HG03139 (cell line): Measurements from ENCODE around the gene SNX13.
"Not testable (repeated sequence)": the region's sequence is repeated elsewhere in the genome, so short reads cannot be mapped to it uniquely, and the experiment has no call there.

ENCODE experiments used
- ATAC-seq: cut with Tn5 transposase; IDR thresholded peaks from one replicate; pipeline ENCODE4 v1.9.1; 2021; ENCODE audit not compliant: unreplicated experiment

SNX13 gene

DNA sequence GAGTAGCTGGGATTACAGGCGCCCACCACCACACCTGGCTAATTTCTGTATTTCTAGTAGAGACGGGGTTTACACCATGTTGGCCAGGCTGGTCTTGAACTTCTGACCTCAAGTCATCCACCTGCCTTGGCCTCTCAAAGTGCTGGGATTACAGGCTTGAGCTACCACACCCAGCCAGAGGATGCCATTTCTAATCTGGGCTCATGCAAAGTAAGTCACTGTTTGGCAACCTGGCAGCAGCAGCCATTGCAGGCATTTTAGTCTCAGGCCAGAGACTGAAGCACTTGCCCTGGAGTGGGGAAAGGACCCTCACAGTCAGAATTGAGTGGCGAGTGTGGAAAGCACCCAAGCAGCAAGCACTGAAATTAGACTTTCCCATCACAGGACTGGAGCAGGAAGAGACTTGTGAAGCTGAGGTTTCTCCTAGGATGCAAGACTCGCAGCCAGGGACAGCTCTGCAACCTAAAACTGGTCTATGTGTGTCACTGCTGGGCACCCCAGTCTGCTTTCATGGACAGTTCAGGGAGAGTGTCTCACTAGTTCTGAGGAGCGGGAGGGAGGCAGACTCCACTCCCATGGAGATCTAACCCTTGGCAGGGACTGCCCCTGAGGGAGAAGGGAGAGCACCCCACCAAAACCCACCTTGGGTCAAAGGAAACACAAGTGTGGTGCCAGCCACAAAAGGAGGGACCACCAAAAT, 27.6 kb downstream of the SNX13 start:
- no peak for ATAC-seq

DNA sequence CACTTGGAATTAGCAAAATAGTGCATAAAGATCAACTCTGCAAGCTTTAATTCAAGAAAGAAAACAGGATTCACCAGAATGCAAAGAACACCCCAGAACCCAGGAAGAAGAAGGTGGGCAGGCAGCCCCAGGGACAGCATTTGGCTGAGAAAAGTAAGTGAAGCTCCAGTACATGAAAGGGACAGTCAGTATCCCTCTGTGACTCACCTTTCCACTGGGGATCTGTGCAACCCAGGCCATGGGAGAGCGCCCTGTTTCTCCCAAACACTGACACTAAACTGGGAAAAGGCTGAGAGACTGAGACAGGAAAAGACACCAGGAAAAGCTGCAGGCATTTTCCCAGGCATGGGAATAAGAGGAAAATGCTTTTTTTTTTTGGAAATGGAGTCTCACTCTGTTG, 28.2 kb downstream of the SNX13 start:
- no peak for ATAC-seq

- ATAC-seq, result no peak
Observed at GRCh38 chr7:17910377-17910776, 29.9 kb downstream of the SNX13 start.

GRCh38 chr7:17909310-17909709, 31.0 kb downstream of the SNX13 start:
- ATAC-seq, result not testable (repeated sequence)

GRCh38 chr7:17907014-17907413, 33.3 kb downstream of the SNX13 start:
- ATAC-seq, result no peak

GRCh38 chr7:17903337-17903736, 37.0 kb downstream of the SNX13 start:
- ATAC-seq, result no peak

GRCh38 chr7:17902599-17902998, 37.7 kb downstream of the SNX13 start:
- ATAC-seq, result no peak

DNA sequence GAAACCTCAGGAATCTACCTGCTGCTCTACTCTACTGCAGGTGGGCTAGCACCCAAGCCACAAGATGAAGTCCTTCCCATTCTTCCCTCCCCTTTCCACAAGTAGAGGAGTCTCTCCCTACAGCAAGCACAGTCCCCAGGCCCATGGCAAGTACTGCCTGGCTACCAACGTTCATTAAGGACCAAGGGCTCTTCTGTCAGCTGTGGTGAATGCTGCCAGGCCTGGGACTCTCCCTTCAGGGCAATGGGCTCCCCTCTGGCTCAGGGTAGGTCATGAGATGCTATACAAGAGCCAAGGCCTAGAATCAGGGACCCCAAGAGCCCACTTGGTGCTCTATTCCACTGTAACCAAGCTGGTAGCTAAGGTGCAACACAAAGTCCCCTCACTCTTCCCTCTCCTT, 39.8 kb downstream of the SNX13 start:
- ATAC-seq, result no peak

DNA sequence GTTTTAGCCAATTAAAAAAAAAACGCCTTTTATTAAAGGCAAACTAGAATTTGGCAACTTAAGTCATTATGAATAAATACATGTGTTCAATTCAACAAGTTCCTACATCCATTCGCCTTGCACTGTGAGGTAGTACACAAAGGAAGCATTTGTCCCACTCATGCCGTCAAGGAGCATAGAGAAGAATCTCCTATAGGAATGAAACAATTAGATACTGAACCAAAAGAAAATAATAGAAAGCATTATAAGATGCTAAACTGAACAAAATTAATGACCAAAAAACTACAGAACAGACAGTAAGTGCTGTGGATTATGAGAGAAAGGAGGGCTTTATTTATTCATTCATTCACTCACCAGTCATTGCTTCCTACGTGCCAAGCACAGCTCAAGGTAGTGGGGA, 42.2 kb downstream of the SNX13 start:
- ATAC-seq, result no peak

DNA sequence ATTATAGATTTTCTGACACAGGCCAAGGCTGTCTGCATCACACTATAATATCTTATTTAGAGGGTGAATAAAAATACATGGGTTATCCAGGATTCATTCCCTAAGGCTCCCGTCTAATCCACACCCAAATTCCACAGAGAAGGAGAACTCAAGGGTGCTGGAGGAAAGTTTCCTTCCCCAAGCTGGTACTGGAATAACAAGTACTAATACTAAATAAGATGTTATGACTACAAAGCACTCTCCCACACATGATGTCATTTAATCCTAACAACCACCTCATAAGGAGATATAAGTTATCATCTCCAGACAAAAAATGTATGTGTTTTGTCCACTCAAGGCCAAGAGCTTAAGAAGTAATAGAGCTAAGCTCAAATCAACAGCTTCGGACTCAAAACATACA, 53.0 kb downstream of the SNX13 start:
- ATAC-seq, result no peak

GRCh38 chr7:17882685-17883084, 57.6 kb downstream of the SNX13 start:
- no peak for ATAC-seq

DNA sequence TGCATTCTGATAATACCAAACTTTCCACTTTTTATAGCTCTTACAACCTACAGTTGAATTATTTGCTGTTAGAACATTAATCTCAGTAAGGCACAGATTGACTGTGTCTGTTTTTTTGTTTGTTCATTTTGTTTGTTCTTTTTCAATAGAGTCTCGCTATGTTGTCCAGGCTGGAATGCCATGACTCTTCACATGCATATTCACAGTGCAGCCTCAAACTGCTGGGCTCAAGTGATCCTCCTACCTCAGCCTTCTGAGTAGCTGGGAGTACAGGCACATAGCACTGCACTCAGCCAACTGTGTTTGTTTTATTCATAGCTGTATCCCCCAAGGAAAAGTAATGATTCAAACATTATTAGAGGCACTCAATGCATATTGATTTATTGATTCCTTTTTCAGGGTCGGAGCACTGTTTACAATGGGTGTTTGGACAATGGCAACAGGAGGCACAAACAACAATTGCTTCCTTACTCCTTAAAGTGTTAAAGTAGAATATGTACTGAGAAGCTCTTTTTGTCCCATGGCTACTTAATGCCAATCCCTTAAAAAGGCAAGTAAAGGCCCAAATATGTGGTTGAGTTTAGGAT, 61.1 kb downstream of the SNX13 start:
- ATAC-seq, result no peak

DNA sequence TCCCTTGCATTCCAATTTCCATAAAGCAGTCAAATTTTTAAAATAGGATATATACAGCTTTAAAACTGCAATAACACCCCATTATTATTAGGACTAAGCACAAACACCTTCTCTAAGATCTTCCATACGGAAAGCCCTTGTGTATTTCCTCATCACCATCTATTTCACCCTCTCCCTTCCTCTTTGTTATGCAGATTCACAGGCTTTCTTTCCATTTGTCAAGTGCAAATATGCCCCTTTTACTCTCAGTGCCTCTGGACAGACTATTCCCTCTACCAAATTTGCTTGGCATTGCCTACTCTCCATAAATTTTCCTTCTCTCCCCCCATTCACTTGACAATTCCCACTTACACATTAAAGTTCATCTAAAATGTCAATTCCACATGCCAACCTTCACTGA, 61.7 kb downstream of the SNX13 start:
- no peak for ATAC-seq

DNA sequence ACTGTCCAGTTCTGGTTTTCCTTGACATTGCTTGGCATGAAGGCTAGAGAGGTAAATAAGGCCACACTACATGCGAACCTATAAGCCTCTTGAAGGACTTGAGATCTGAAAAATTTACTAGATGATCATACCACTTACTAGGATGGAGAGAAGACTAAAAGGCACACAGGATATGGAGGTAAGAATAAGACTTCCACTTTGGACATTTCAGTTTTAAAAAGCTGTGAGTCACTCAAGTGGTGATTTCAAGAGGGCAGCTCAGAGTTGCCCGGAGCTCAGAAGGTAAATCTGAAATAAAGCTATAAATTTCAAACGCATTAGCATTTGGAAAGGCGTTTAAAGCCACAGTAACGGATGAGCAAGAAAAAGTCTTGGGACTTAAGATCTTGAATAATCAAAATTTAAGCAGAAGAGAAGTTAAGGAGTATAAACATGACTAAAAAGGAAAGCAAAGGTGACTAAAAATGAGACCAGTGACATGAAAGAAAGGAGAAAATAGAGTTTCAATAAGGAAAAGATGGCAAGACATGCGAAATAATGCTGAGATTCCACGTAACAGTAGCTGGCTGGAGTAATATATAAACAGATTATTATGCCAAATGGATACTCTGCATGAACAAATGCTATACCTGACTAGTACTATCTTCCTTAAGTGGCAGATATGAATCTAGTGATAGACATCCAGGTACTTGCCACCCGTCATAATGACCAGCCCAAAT, 68.3 kb downstream of the SNX13 start:
- no peak for ATAC-seq

DNA sequence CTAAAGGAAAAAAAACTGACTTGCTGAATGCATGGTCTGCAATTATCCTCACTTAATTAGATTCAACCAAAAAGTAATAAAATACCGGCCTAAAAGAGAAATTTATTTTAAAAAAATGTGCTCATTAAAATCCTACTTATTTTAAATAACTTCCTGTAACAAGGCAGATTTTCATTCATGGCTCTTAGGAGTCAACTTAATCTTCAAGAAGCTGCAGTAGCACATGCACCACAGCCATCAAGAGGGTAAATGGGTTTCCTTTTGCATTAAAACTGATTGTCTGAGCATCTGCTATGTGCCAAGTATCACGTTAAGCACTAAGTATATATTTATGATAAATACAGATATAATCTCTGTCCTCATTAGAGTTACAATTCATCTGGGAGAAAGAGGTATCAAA, 69.9 kb downstream of the SNX13 start:
- ATAC-seq, result no peak

DNA sequence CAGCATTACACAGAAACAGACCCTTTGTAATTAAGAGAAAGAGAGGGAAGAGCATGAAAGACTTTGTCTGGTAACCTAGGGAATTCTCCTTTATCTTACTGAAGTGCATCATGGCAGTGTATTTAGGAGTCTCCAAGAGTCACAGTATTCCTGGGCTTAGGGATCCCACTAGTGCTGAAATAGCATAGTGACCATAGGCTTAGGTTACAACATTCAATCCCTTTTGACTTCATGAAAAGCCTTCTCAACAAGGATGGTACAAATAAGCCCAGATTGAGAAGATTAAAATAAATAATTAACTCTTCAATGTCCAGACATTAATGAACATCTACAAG, 76.5 kb downstream of the SNX13 start:
- ATAC-seq, result no peak

DNA sequence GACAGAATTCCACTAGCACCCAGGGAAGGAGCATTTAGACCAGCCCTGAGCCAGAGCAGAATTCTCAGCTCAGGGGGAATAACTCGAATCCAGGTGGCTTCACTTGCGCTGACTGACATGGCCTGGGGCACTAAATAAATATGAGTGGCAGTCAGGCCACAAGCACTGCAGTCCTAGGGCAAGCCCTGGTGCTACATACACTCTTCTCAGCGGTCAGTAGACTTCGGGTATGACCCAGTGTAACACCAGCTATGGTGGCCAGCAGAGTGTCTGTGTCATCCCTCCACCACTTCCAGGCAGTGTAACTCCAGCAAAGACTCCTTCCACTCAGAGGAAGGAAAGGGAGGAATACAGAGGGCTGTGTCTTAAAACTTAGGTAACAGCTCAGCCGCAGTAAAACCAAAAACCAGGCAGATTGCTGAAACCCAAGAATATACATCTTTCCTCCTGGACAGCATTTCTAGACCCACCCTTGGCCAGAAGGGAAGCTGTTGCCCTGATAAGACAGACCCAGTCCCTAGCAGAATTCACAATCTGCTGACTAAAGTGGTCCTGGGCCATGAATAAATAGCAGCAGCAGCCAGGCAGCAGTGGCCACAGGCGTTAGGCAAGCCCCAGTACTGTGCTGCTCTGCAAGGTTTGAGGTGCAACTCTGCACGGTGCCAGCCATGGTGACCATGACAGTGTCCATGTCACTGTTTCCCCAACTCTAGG, 77.0 kb downstream of the SNX13 start:
- no peak for ATAC-seq

- no peak for ATAC-seq
Observed at GRCh38 chr7:17856251-17856650, 84.0 kb downstream of the SNX13 start.

- no peak for ATAC-seq
Observed at GRCh38 chr7:17855202-17855601, 85.1 kb downstream of the SNX13 start.

- ATAC-seq, result no peak
Observed at GRCh38 chr7:17854261-17855047, 85.8 kb downstream of the SNX13 start.

DNA sequence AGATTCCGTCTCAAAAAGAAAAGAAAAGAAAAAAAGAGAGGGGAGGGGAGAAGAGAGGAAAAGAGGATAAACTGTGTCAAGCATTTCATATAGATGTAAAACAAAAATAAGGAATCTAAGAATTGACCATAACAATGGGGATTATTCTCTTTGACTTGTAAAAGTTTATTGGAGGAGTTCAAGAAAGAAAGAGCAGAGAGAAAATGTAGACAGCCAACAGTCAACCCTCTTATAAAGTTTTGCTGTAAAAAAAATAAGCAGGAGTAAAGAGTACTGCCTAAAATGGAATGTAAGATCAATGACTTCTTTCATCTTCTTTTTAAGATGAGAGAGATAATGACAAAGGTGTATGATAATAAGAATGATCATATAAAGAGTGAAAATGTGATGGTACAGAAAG, 87.9 kb downstream of the SNX13 start:
- no peak for ATAC-seq
